Measurements from ENCODE around the gene ARL2BP.
"Not testable (repeated sequence)": the region's sequence is repeated elsewhere in the genome, so short reads cannot be mapped to it uniquely, and the experiment has no call there.

The ARL2BP gene

GRCh38 chr16:57244767-57245471 is at the start of gene ARL2BP:
ARL2BP (plus strand) TSS chr16:57245259; CDS start chr16:57245368, 109 bp downstream.
- peak; percentile 95 to 97 for DNase-seq

- DNase-seq: no peak
Observed at GRCh38 chr16:57196286-57196685, 48.8 kb upstream of the ARL2BP start.

GRCh38 chr16:57196753-57197152 is 48.3 kb upstream of the ARL2BP start:
- no peak for DNase-seq

GRCh38 chr16:57200321-57200720 is 44.7 kb upstream of the ARL2BP start:
- DNase-seq: not testable (repeated sequence)

GRCh38 chr16:57200926-57201325 is 44.1 kb upstream of the ARL2BP start:
- not testable (repeated sequence) for DNase-seq

GRCh38 chr16:57202095-57202886 is 42.8 kb upstream of the ARL2BP start:
- no peak for DNase-seq

GRCh38 chr16:57203451-57203850 is 41.6 kb upstream of the ARL2BP start:
- no peak for DNase-seq

- no peak for DNase-seq
Observed at GRCh38 chr16:57204675-57205074, 40.4 kb upstream of the ARL2BP start.

- DNase-seq: no peak
Observed at GRCh38 chr16:57208926-57209325, 36.1 kb upstream of the ARL2BP start.

GRCh38 chr16:57209780-57210179 is 35.3 kb upstream of the ARL2BP start:
- DNase-seq: no peak

- no peak for DNase-seq
Observed at GRCh38 chr16:57213462-57213861, 31.6 kb upstream of the ARL2BP start.

- no peak for DNase-seq
Observed at GRCh38 chr16:57216968-57217367, 28.1 kb upstream of the ARL2BP start.

GRCh38 chr16:57223057-57223456 is 22.0 kb upstream of the ARL2BP start:
- no peak for DNase-seq

- DNase-seq: no peak
Observed at GRCh38 chr16:57224651-57225335, 20.3 kb upstream of the ARL2BP start.

- DNase-seq: no peak
Observed at GRCh38 chr16:57225978-57226377, 19.1 kb upstream of the ARL2BP start.

GRCh38 chr16:57226701-57227621 is 18.1 kb upstream of the ARL2BP start:
- DNase-seq: no peak

- DNase-seq: no peak
Observed at GRCh38 chr16:57229079-57229478, 16.0 kb upstream of the ARL2BP start.

- no peak for DNase-seq
Observed at GRCh38 chr16:57231821-57232350, 13.2 kb upstream of the ARL2BP start.

- no peak for DNase-seq
Observed at GRCh38 chr16:57233944-57234706, 10.9 kb upstream of the ARL2BP start.

GRCh38 chr16:57234707-57235092 is 10.4 kb upstream of the ARL2BP start:
- no peak for DNase-seq
